Measurements from ENCODE around the gene LYL1.
A peak's percentile ranks its signal among the peaks of the same experiment; 100 is the strongest.

LYL1 gene

GRCh38 chr19:13091400-13092157 lies 11.1 kb downstream of the LYL1 start:
- peak; percentile 98 for DNase-seq

- no peak for DNase-seq
Observed at GRCh38 chr19:13090511-13091231, 12.0 kb downstream of the LYL1 start.

GRCh38 chr19:13089857-13090507 lies 12.7 kb downstream of the LYL1 start:
- DNase-seq, result no peak

GRCh38 chr19:13089139-13089856 lies 13.4 kb downstream of the LYL1 start:
- no peak for DNase-seq

- no peak for DNase-seq
Observed at GRCh38 chr19:13087795-13088537, 14.7 kb downstream of the LYL1 start.

GRCh38 chr19:13087295-13087694 lies 15.4 kb downstream of the LYL1 start:
- DNase-seq, result no peak

- DNase-seq, result no peak
Observed at GRCh38 chr19:13086341-13086740, 16.3 kb downstream of the LYL1 start.

GRCh38 chr19:13085666-13086065 lies 17.0 kb downstream of the LYL1 start:
- DNase-seq, result no peak

GRCh38 chr19:13083627-13084026 lies 19.0 kb downstream of the LYL1 start:
- no peak for DNase-seq

GRCh38 chr19:13083008-13083404 lies 19.7 kb downstream of the LYL1 start:
- no peak for DNase-seq

GRCh38 chr19:13082192-13083007 lies 20.3 kb downstream of the LYL1 start:
- DNase-seq, result peak; percentile 87

- DNase-seq, result peak; percentile 95
Observed at GRCh38 chr19:13079542-13079986, 23.1 kb downstream of the LYL1 start.

- peak; percentile 41 for DNase-seq
Observed at GRCh38 chr19:13078897-13079541, 23.6 kb downstream of the LYL1 start.

GRCh38 chr19:13078381-13078780 lies 24.3 kb downstream of the LYL1 start:
- no peak for DNase-seq

- DNase-seq, result no peak
Observed at GRCh38 chr19:13077240-13077639, 25.4 kb downstream of the LYL1 start.

- DNase-seq, result no peak
Observed at GRCh38 chr19:13076787-13077186, 25.9 kb downstream of the LYL1 start.

GRCh38 chr19:13076320-13076719 lies 26.3 kb downstream of the LYL1 start:
- no peak for DNase-seq

GRCh38 chr19:13074378-13074777 lies 28.3 kb downstream of the LYL1 start:
- no peak for DNase-seq

GRCh38 chr19:13073263-13073662 lies 29.4 kb downstream of the LYL1 start:
- no peak for DNase-seq

- DNase-seq, result no peak
Observed at GRCh38 chr19:13072188-13072908, 30.3 kb downstream of the LYL1 start.

Measured in fibroblast of upper back skin (primary cell).